Uterus (tissue), 4 donors: ENCODE results near the gene AHNAK. TPM values are rescaled to one million over a fixed set of nuclear protein-coding genes. Genes with fewer than 3 reads are reported as not detected.

Experiments used
- DNase-seq, 2 donors: peaks; one replicate each; pipeline ENCODE4 v3.0.0-alpha.2; 2019 to 2020
- H3K27ac ChIP-seq, 2 donors: fragments of 200-600 bp; sonication (generic); 1 replicate in 1 of 2; 2 replicates in 1 of 2; pipeline ENCODE4 v1.5.1; 2016 to 2018
- H3K27me3 ChIP-seq, 2 donors: fragments of 200-600 bp; sonication (generic); one replicate each; pipeline ENCODE4 v1.5.1; 2018 to 2019; ENCODE audit warnings: control low read depth in 1 of 2
- H3K36me3 ChIP-seq, 2 donors: fragments of 200-600 bp; sonication (generic); one replicate each; pipeline ENCODE4 v1.5.1; 2019; ENCODE audit warnings: control low read depth in 1 of 2
- H3K4me1 ChIP-seq, 2 donors: fragments of 200-600 bp; sonication (generic); one replicate each; pipeline ENCODE4 v1.5.1; 2018 to 2019; ENCODE audit warnings: control low read depth in 1 of 2
- H3K4me3 ChIP-seq, 2 donors: fragments of 200-600 bp; sonication (generic); 1 replicate in 1 of 2; 2 replicates in 1 of 2; pipeline ENCODE4 v1.5.1; 2018 to 2019; ENCODE audit warnings: mild to moderate bottlenecking in 1 of 2
- H3K9me3 ChIP-seq, 2 donors: fragments of 200-600 bp; sonication (generic); one replicate each; pipeline ENCODE4 v1.5.1; 2019; ENCODE audit warnings: control low read depth in 1 of 2
- CTCF ChIP-seq, 4 experiments: fragments of 200-600 bp in 2 of 4; fragments of 450-650 bp in 2 of 4; sonication (generic) in 2 of 4; IDR thresholded peaks; one replicate each; pipeline ENCODE4 v1.5.1; 2016 to 2019; ENCODE audit warnings: antibody characterized with exemption in 4 of 4, mild to moderate bottlenecking in 2 of 4, moderate library complexity in 1 of 4
- POLR2A ChIP-seq, 2 donors: fragments of 450-650 bp; IDR thresholded peaks; one replicate each; pipeline ENCODE4 v1.6.1; 2016; ENCODE audit warnings: antibody characterized with exemption in 2 of 2, mild to moderate bottlenecking in 1 of 2, moderate library complexity in 1 of 2
- intact Hi-C: fragments of 100-400 bp; cut with DNase I; formaldehyde crosslinking; loops from one replicate; pipeline ENCODE4 v1.15.1; 2023; ENCODE audit warnings: low total_unique reads
- total RNA-seq, 4 donors: library from RNA; depleted of rRNA in 3 of 4; stranded (reverse); fragments of >200 nt in 3 of 4; gene quantifications; one replicate each; pipeline versions ENCODE4 v1.1.0 to v1.2.4, GENCODE V29; 2014 to 2023
- donor health status: DM: yes; HTN: yes; CAD: no.

Gene AHNAK
- total RNA-seq, 4 donors from 2014 or later = 452 to 1,353 (median 779) TPM

GRCh38 chr11:62435846-62436660 lies 110.6 kb downstream of the AHNAK start:
- no peaks in the 10 kb centered on the region for H3K36me3 ChIP-seq
- peak overlapping the region; percentile 85 to 90 for H3K27ac ChIP-seq
- H3K27me3 ChIP-seq = no peaks in the 10 kb centered on the region
- peaks cover 11 to 33% of the 10 kb centered on the region in 2 donors for H3K4me1 ChIP-seq
- H3K4me3 ChIP-seq = no peak overlapping the region
- TF ChIP-seq CTCF (IDR thresholded peaks at IDR 0.05) (no peak), POLR2A (IDR thresholded peaks at IDR 0.05) (no peak)
- no peaks in the 10 kb centered on the region for H3K9me3 ChIP-seq
- intact Hi-C loops = no loop called here
- peak in 1 of 2 donors; percentile 53 for DNase-seq

- Histone ChIP-seq H3K4me3 (no peak overlapping the region), H3K27ac (peak overlapping the region; percentile 85 to 90), H3K9me3 (no peaks in the 10 kb centered on the region), H3K27me3 (no peaks in the 10 kb centered on the region), H3K4me1 (peaks cover 3 to 33% of the 10 kb centered on the region in 2 donors), H3K36me3 (no peaks in the 10 kb centered on the region)
- intact Hi-C loops = no loop called here
- DNase-seq = peak in 1 of 2 donors; percentile 70
- TF ChIP-seq CTCF (IDR thresholded peaks at IDR 0.05) = peak in 1 of 4 experiments; percentile 1
- TF ChIP-seq POLR2A (IDR thresholded peaks at IDR 0.05) = no peak
These were observed 112.7 kb downstream of the AHNAK start for GRCh38 chr11:62433904-62434276.

- Histone ChIP-seq H3K9me3 (no peaks in the 10 kb centered on the region), H3K27me3 (no peaks in the 10 kb centered on the region), H3K27ac (peak overlapping the region; percentile 85 to 90), H3K36me3 (no peaks in the 10 kb centered on the region), H3K4me3 (no peak overlapping the region), H3K4me1 (peaks cover 3 to 33% of the 10 kb centered on the region in 2 donors)
- peak in 1 of 2 donors; percentile 73 for DNase-seq
- TF ChIP-seq POLR2A (IDR thresholded peaks at IDR 0.05) = no peak
- peak in 1 of 4 experiments; percentile 39 for TF ChIP-seq CTCF (IDR thresholded peaks at IDR 0.05)
- intact Hi-C loops = no loop called here
These were observed 113.3 kb downstream of the AHNAK start for GRCh38 chr11:62433141-62433903.

GRCh38 chr11:62432695-62433094 lies 113.9 kb downstream of the AHNAK start:
- peaks cover 3 to 33% of the 10 kb centered on the region in 2 donors for H3K4me1 ChIP-seq
- TF ChIP-seq POLR2A (IDR thresholded peaks at IDR 0.05) (no peak), CTCF (IDR thresholded peaks at IDR 0.05) (no peak)
- intact Hi-C loops = no loop called here

More at GRCh38 chr11:62432695-62433094, 113.9 kb downstream of the AHNAK start:
- H3K4me3 ChIP-seq = no peak overlapping the region
- no peaks in the 10 kb centered on the region for H3K27me3 ChIP-seq
- no peaks in the 10 kb centered on the region for H3K36me3 ChIP-seq
- peak overlapping the region; percentile 85 to 90 for H3K27ac ChIP-seq
- no peak for DNase-seq
- no peaks in the 10 kb centered on the region for H3K9me3 ChIP-seq
